Nasal cavity respiratory epithelium epithelial cell of viscerocranial mucosa (primary cell): ENCODE results near the gene CDIPT. TPM values are rescaled to one million over a fixed set of nuclear protein-coding genes. Genes with fewer than 3 reads are reported as not detected.

Experiments used
- total RNA-seq: library from RNA; depleted of rRNA; stranded (reverse); fragments of >200 nt; gene quantifications from 2 replicates; pipeline ENCODE4 v1.2.3, GENCODE V29; 2014

Gene CDIPT
- 45.5 and 62.7 TPM in 2 replicates for total RNA-seq

GRCh38 chr16:29862884-29863668 lies at the start of gene CDIPT:
CDIPT (minus strand) TSS chr16:29863226; CDS start chr16:29862857, 369 bp downstream.

GRCh38 chr16:29900102-29900887 lies 37.3 kb upstream of the CDIPT start, which contains the start of gene ASPHD1:
ASPHD1 (plus strand) TSS chr16:29900488; CDS start chr16:29900972, 484 bp downstream.

GRCh38 chr16:29899516-29900101 lies 36.6 kb upstream of the CDIPT start, which contains the start of gene SEZ6L2:
SEZ6L2 (minus strand) TSS chr16:29899550; CDS start chr16:29899019, 531 bp downstream.

GRCh38 chr16:29820271-29820701 lies 42.7 kb downstream of the CDIPT start, which contains the start of gene MVP:
MVP (plus strand) TSS chr16:29820462; CDS start chr16:29830550, 10,088 bp downstream.

GRCh38 chr16:29815793-29816693 lies 47.0 kb downstream of the CDIPT start, which contains the start of gene PAGR1:
PAGR1 (plus strand) TSS chr16:29816152; CDS start chr16:29816526, 374 bp downstream.

GRCh38 chr16:29811896-29812665 lies 50.9 kb downstream of the CDIPT start, which contains the start of gene PRRT2:
PRRT2 (plus strand) TSS chr16:29812193; CDS start chr16:29813055, 862 bp downstream.

Other genes with a start within 250 kb of the CDIPT start
- not detected in 2 replicates for gene SPN, start 200.0 kb downstream of the CDIPT start, total RNA-seq
- under 0.01 and 0.28 TPM in 2 replicates for gene QPRT, start 184.0 kb downstream of the CDIPT start, total RNA-seq
- gene C16orf54, start 117.2 kb downstream of the CDIPT start, total RNA-seq: not detected in 2 replicates
- not detected in 2 replicates for gene ZG16, start 85.0 kb downstream of the CDIPT start, total RNA-seq
- 7.0 and 13.0 TPM in 2 replicates for gene KIF22, start 72.5 kb downstream of the CDIPT start, total RNA-seq
- 151 and 243 TPM in 2 replicates for gene MAZ, start 56.7 kb downstream of the CDIPT start, total RNA-seq
- gene PRRT2, start 51.0 kb downstream of the CDIPT start, total RNA-seq: not detected in 2 replicates
- 13.9 and 21.5 TPM in 2 replicates for gene PAGR1, start 47.1 kb downstream of the CDIPT start, total RNA-seq
- 74.2 and 246 TPM in 2 replicates for gene MVP, start 42.8 kb downstream of the CDIPT start, total RNA-seq
- gene SEZ6L2, start 36.3 kb upstream of the CDIPT start, total RNA-seq: 4.8 and 18.9 TPM in 2 replicates
- gene ASPHD1, start 37.3 kb upstream of the CDIPT start, total RNA-seq: 1.6 and 4.4 TPM in 2 replicates
- gene KCTD13, start 63.0 kb upstream of the CDIPT start, total RNA-seq: 9.2 and 13.3 TPM in 2 replicates
- gene TMEM219, start 98.9 kb upstream of the CDIPT start, total RNA-seq: 49.9 and 50.0 TPM in 2 replicates
- gene TAOK2, start 110.6 kb upstream of the CDIPT start, total RNA-seq: 20.5 and 43.8 TPM in 2 replicates
- gene HIRIP3, start 132.4 kb upstream of the CDIPT start, total RNA-seq: 8.2 and 11.7 TPM in 2 replicates
- 14.4 and 19.4 TPM in 2 replicates for gene INO80E, start 133.0 kb upstream of the CDIPT start, total RNA-seq
- 0.21 TPM in 1 of 2 replicates, not detected in the other for gene DOC2A, start 147.8 kb upstream of the CDIPT start, total RNA-seq
- gene C16orf92, start 160.0 kb upstream of the CDIPT start, total RNA-seq: not detected in 2 replicates
- not detected in 2 replicates for gene TLCD3B, start 168.0 kb upstream of the CDIPT start, total RNA-seq
- gene ALDOA, start 202.5 kb upstream of the CDIPT start, total RNA-seq: 295 and 817 TPM in 2 replicates
- 136 and 178 TPM in 2 replicates for gene PPP4C, start 212.8 kb upstream of the CDIPT start, total RNA-seq
- 0.34 and 0.85 TPM in 2 replicates for gene TBX6, start 228.7 kb upstream of the CDIPT start, total RNA-seq
- 5.1 and 14.5 TPM in 2 replicates for gene YPEL3, start 233.0 kb upstream of the CDIPT start, total RNA-seq